SK-N-SH treated with all-trans-retinoic acid at 6 μM for 48 hours (cell line): ENCODE measurements around the gene UBP1.
A peak's percentile ranks its signal among the peaks of the same experiment; 100 is the strongest.

ENCODE experiments used
- ATAC-seq: fragments of 200-7000 bp; cut with Tn5 transposase; 3 replicates; pipeline ENCODE4 v1.9.1; 2020; ENCODE audit warnings: mild to moderate bottlenecking, moderate library complexity
- ARNTL ChIP-seq: fragments of 450-650 bp; formaldehyde crosslinking; IDR thresholded peaks from 2 replicates; pipeline ENCODE4 v1.5.0; 2020; ENCODE audit warnings: low read depth, mild to moderate bottlenecking, moderate library complexity, borderline replicate concordance
- BACH2 ChIP-seq: fragments of 250-450 bp; sonication (Bioruptor Pico); IDR thresholded peaks from 2 replicates; pipeline ENCODE4 v1.9.0; 2021; ENCODE audit warnings: mild to moderate bottlenecking, borderline replicate concordance
- CSDC2 ChIP-seq: fragments of 250-450 bp; sonication (Bioruptor Pico); IDR thresholded peaks from 2 replicates; pipeline ENCODE4 v1.5.0; 2020; ENCODE audit warnings: mild to moderate bottlenecking, moderate library complexity
- CSRNP3 ChIP-seq: fragments of 250-450 bp; sonication (Bioruptor Pico); IDR thresholded peaks from 2 replicates; pipeline ENCODE4 v1.5.1; 2021; ENCODE audit warnings: mild to moderate bottlenecking, moderate library complexity
- ESRRG ChIP-seq: fragments of 250-450 bp; sonication (Bioruptor Pico); IDR thresholded peaks from 2 replicates; pipeline ENCODE4 v1.6.1; 2021; ENCODE audit warnings: mild to moderate bottlenecking
- GLIS3 ChIP-seq: fragments of 250-450 bp; sonication (Bioruptor Pico); IDR thresholded peaks from 2 replicates; pipeline ENCODE4 v1.5.0; 2020; ENCODE audit warnings: mild to moderate bottlenecking, moderate library complexity
- ISL1 ChIP-seq: fragments of 250-450 bp; sonication (Bioruptor Pico); IDR thresholded peaks from 2 replicates; pipeline ENCODE4 v2.1.2; 2022; ENCODE audit warnings: mild to moderate bottlenecking, moderate library complexity
- PATZ1 ChIP-seq: fragments of 250-450 bp; sonication (Bioruptor Pico); IDR thresholded peaks from 2 replicates; pipeline ENCODE4 v1.8.0; 2020; ENCODE audit warnings: mild to moderate bottlenecking, moderate library complexity, borderline replicate concordance
- POU6F1 ChIP-seq: fragments of 250-450 bp; sonication (Bioruptor Pico); IDR thresholded peaks from 2 replicates; pipeline ENCODE4 v1.8.0; 2021; ENCODE audit warnings: low read depth, mild to moderate bottlenecking, moderate library complexity, borderline replicate concordance
- RARB ChIP-seq: fragments of 250-450 bp; sonication (Bioruptor Pico); IDR thresholded peaks from 2 replicates; pipeline ENCODE4 v1.8.0; 2021; ENCODE audit warnings: mild to moderate bottlenecking, moderate library complexity
- SNAI2 ChIP-seq: fragments of 250-450 bp; sonication (Bioruptor Pico); IDR thresholded peaks from 2 replicates; pipeline ENCODE4 v1.5.0; 2020; ENCODE audit warnings: mild to moderate bottlenecking, moderate library complexity
- TCF4 ChIP-seq: fragments of 250-450 bp; sonication (Bioruptor Pico); IDR thresholded peaks from 2 replicates; pipeline ENCODE4 v1.8.0; 2021; ENCODE audit warnings: mild to moderate bottlenecking, moderate library complexity, borderline replicate concordance
- TOX ChIP-seq: fragments of 250-450 bp; sonication (Bioruptor Pico); IDR thresholded peaks from 2 replicates; pipeline ENCODE4 v1.8.0; 2021; ENCODE audit warnings: mild to moderate bottlenecking, moderate library complexity, borderline replicate concordance
- TSHZ2 ChIP-seq: fragments of 250-450 bp; sonication (Bioruptor Pico); IDR thresholded peaks from 2 replicates; pipeline ENCODE4 v1.5.0; 2020; ENCODE audit warnings: mild to moderate bottlenecking, moderate library complexity
- ZC3H10 ChIP-seq: fragments of 250-450 bp; sonication (Bioruptor Pico); IDR thresholded peaks from 2 replicates; pipeline ENCODE4 v1.5.1; 2021; ENCODE audit warnings: mild to moderate bottlenecking, moderate library complexity
- ZFP3 ChIP-seq: fragments of 250-450 bp; sonication (Bioruptor Pico); IDR thresholded peaks from 2 replicates; pipeline ENCODE4 v1.5.0; 2020; ENCODE audit warnings: mild to moderate bottlenecking, moderate library complexity
- ZNF565 ChIP-seq: fragments of 450-650 bp; formaldehyde crosslinking; conservative IDR thresholded peaks from 2 replicates; pipeline ENCODE4 v1.5.0; 2020; ENCODE audit warnings: low read depth, mild to moderate bottlenecking, moderate library complexity
- ZNF70 ChIP-seq: fragments of 450-650 bp; formaldehyde crosslinking; IDR thresholded peaks from 2 replicates; pipeline ENCODE4 v1.5.0; 2020; ENCODE audit warnings: mild to moderate bottlenecking, moderate library complexity
- ZNF8 ChIP-seq: fragments of 450-650 bp; formaldehyde crosslinking; IDR thresholded peaks from 2 replicates; pipeline ENCODE4 v1.5.0; 2020; ENCODE audit warnings: mild to moderate bottlenecking, moderate library complexity

Gene UBP1

GRCh38 chr3:33482111-33482521 is 41.9 kb upstream of the UBP1 start:
- ATAC-seq = no peak
- TF ChIP-seq ZFP3 (CRISPR knock-in tag) (no peak), RARB (CRISPR knock-in tag) (no peak), ISL1 (CRISPR knock-in tag) (peak; percentile 87), TCF4 (peak; percentile 43)

- ATAC-seq = no peak
These were observed 34.7 kb upstream of the UBP1 start for GRCh38 chr3:33474896-33475295.

GRCh38 chr3:33473813-33474212 is 33.6 kb upstream of the UBP1 start:
- no peak for ATAC-seq
- no peak for TF ChIP-seq ESRRG (CRISPR knock-in tag)
- TF ChIP-seq CSRNP3 (CRISPR knock-in tag) = no peak
- no peak for TF ChIP-seq ARNTL (CRISPR knock-in tag)
- no peak for TF ChIP-seq ZC3H10 (CRISPR knock-in tag)
- no peak for TF ChIP-seq ZNF565 (CRISPR knock-in tag)
- no peak for TF ChIP-seq TOX (CRISPR knock-in tag)
- TF ChIP-seq ZNF70 (CRISPR knock-in tag) = no peak
- no peak for TF ChIP-seq TSHZ2 (CRISPR knock-in tag)
- TF ChIP-seq BACH2 (CRISPR knock-in tag) = no peak
- TF ChIP-seq RARB (CRISPR knock-in tag) = no peak
- no peak for TF ChIP-seq SNAI2
- no peak for TF ChIP-seq ZFP3 (CRISPR knock-in tag)
- TF ChIP-seq CSDC2 = no peak
- no peak for TF ChIP-seq PATZ1 (CRISPR knock-in tag)
- TF ChIP-seq ISL1 (CRISPR knock-in tag) = no peak

More at GRCh38 chr3:33474896-33475295, 34.7 kb upstream of the UBP1 start:
- no peak for TF ChIP-seq GLIS3 (CRISPR knock-in tag)
- no peak for TF ChIP-seq CSDC2
- no peak for TF ChIP-seq ZNF70 (CRISPR knock-in tag)
- TF ChIP-seq ZNF8 (CRISPR knock-in tag) = no peak
- TF ChIP-seq BACH2 (CRISPR knock-in tag) = no peak

- no peak for ATAC-seq
These were observed 27.6 kb upstream of the UBP1 start for GRCh38 chr3:33467786-33468185.

More at GRCh38 chr3:33467786-33468185, 27.6 kb upstream of the UBP1 start:
- TF ChIP-seq POU6F1 (CRISPR knock-in tag) (no peak), TOX (CRISPR knock-in tag) (no peak), CSDC2 (no peak)
